Neural crest cell (in vitro differentiated cells): Measurements from ENCODE around the gene EIF3A. TPM values are rescaled to one million over a fixed set of nuclear protein-coding genes. Genes with fewer than 3 reads are reported as not detected.

Experiments
- DNase-seq: peaks from one replicate; pipeline ENCODE4 v3.0.0; 2021; ENCODE audit warnings: low read depth, mixed read lengths, low spot score
- H3K27ac Mint-ChIP-seq: one replicate; pipeline ENCODE4 v1.8.0; 2021; ENCODE audit warnings: mild to moderate bottlenecking, mixed read lengths; ENCODE audit not compliant: unreplicated experiment
- H3K27me3 Mint-ChIP-seq: 2 replicates; pipeline ENCODE4 v1.8.0; 2021; ENCODE audit warnings: low read depth, mild to moderate bottlenecking, mixed read lengths
- H3K36me3 Mint-ChIP-seq: 2 replicates; pipeline ENCODE4 v1.8.0; 2021; ENCODE audit warnings: low read depth, mild to moderate bottlenecking, mixed read lengths
- H3K4me1 Mint-ChIP-seq: 2 replicates; pipeline ENCODE4 v1.8.0; 2021; ENCODE audit warnings: mixed read lengths
- H3K4me3 Mint-ChIP-seq: one replicate; pipeline ENCODE4 v1.8.0; 2021; ENCODE audit warnings: mild to moderate bottlenecking, mixed read lengths
- H3K9me3 Mint-ChIP-seq: 2 replicates; pipeline ENCODE4 v1.8.0; 2021; ENCODE audit warnings: mixed read lengths
- CTCF ChIP-seq: fragments of 200-600 bp; sonication (generic); conservative IDR thresholded peaks from 2 replicates; pipeline ENCODE4 v1.5.0; 2021; ENCODE audit warnings: antibody characterized with exemption, mild to moderate bottlenecking
- total RNA-seq: library from RNA; stranded (reverse); gene quantifications from 2 replicates; pipeline ENCODE4 v1.2.1, GENCODE V29; 2021

The EIF3A gene
- total RNA-seq, 1 donor from 2014 or later: 163 TPM

DNA sequence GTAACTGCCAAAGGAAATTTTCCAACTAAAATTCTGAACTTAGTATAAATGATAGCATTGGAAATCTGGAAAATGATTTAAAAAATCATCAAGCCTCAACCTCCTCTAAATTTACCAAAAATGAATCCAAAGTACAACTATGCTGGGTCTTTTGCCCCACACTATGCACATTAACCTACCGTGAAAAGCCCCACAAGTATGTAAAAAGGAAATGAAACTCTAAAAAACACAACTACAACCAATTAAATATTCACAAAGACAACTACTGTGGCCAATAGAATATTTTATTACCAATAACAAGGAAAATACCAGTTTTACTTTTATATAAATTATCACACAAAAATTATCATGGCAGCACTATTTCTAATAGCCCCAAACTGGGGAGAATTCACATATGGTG, 19.3 kb downstream of the EIF3A start:
- H3K27ac Mint-ChIP-seq: no peak overlapping the region
- no peak for TF ChIP-seq CTCF
- no peaks in the 10 kb centered on the region for H3K9me3 Mint-ChIP-seq
- no peak for DNase-seq
- no peak overlapping the region for H3K4me3 Mint-ChIP-seq
- H3K27me3 Mint-ChIP-seq: no peaks in the 10 kb centered on the region
- H3K4me1 Mint-ChIP-seq: no peaks in the 10 kb centered on the region
- H3K36me3 Mint-ChIP-seq: peaks cover 39% of the 10 kb centered on the region

DNA sequence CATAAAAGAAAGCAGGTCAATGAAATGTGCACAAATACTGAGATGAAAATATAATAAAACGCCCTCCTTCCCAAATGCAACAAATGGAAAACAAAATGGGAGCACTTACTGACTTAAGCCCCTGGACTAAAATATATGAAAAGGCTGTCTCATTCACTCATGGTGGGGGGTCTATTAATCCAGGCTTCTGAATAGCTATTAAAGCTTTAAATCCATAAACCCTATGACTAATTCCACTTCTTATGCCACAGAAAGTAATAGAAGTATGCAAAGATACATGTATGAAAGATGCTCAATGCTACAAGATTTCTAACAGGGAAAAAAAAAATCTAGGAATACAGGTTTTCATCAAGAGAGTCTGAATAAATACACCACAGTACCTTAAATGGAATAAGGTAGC, 20.5 kb downstream of the EIF3A start:
- Mint-ChIP-seq H3K27ac (no peak overlapping the region), H3K27me3 (no peaks in the 10 kb centered on the region), H3K4me1 (no peaks in the 10 kb centered on the region), H3K9me3 (no peaks in the 10 kb centered on the region), H3K4me3 (no peak overlapping the region), H3K36me3 (peaks cover 36% of the 10 kb centered on the region)
- DNase-seq: no peak
- no peak for TF ChIP-seq CTCF

- no peak for DNase-seq
- no peak overlapping the region for H3K4me3 Mint-ChIP-seq
- TF ChIP-seq CTCF: no peak
- H3K36me3 Mint-ChIP-seq: peaks cover 38% of the 10 kb centered on the region
- H3K27ac Mint-ChIP-seq: no peak overlapping the region
- H3K4me1 Mint-ChIP-seq: no peaks in the 10 kb centered on the region
- H3K27me3 Mint-ChIP-seq: no peaks in the 10 kb centered on the region
- H3K9me3 Mint-ChIP-seq: no peaks in the 10 kb centered on the region
These were observed 21.1 kb downstream of the EIF3A start for GRCh38 chr10:119059557-119059956.

- Mint-ChIP-seq H3K27ac (no peak overlapping the region), H3K36me3 (peaks cover 36% of the 10 kb centered on the region)
These were observed 22.6 kb downstream of the EIF3A start for GRCh38 chr10:119058010-119058409.

GRCh38 chr10:119055472-119055871, 25.1 kb downstream of the EIF3A start:
- Mint-ChIP-seq H3K27ac (no peak overlapping the region), H3K4me3 (no peak overlapping the region), H3K9me3 (no peaks in the 10 kb centered on the region), H3K27me3 (no peaks in the 10 kb centered on the region), H3K4me1 (no peaks in the 10 kb centered on the region), H3K36me3 (peaks cover 43% of the 10 kb centered on the region)
- no peak for TF ChIP-seq CTCF
- no peak for DNase-seq

More at GRCh38 chr10:119058010-119058409, 22.6 kb downstream of the EIF3A start:
- no peaks in the 10 kb centered on the region for H3K4me1 Mint-ChIP-seq
- TF ChIP-seq CTCF: no peak
- H3K9me3 Mint-ChIP-seq: no peaks in the 10 kb centered on the region
- no peak for DNase-seq
- no peak overlapping the region for H3K4me3 Mint-ChIP-seq
- no peaks in the 10 kb centered on the region for H3K27me3 Mint-ChIP-seq

- Mint-ChIP-seq H3K4me1 (no peaks in the 10 kb centered on the region), H3K9me3 (no peaks in the 10 kb centered on the region), H3K4me3 (no peak overlapping the region), H3K27me3 (no peaks in the 10 kb centered on the region), H3K36me3 (peaks cover 33% of the 10 kb centered on the region), H3K27ac (no peak overlapping the region)
- TF ChIP-seq CTCF: no peak
- DNase-seq: no peak
These were observed 28.8 kb downstream of the EIF3A start for GRCh38 chr10:119051775-119052174.
